ENCODE data around the gene HEMGN.
"Not testable (repeated sequence)": the region's sequence is repeated elsewhere in the genome, so short reads cannot be mapped to it uniquely, and the experiment has no call there.

The HEMGN gene

GRCh38 chr9:97962575-97962974, 24.6 kb upstream of the HEMGN start:
- no peak for DNase-seq

GRCh38 chr9:97962136-97962535, 24.2 kb upstream of the HEMGN start:
- DNase-seq, result no peak

GRCh38 chr9:97961361-97961760, 23.4 kb upstream of the HEMGN start:
- peak; percentile 31 for DNase-seq

GRCh38 chr9:97960678-97961328, 22.8 kb upstream of the HEMGN start:
- not testable (repeated sequence) for DNase-seq

GRCh38 chr9:97959585-97959984, 21.6 kb upstream of the HEMGN start:
- no peak for DNase-seq

GRCh38 chr9:97958812-97959511, 21.0 kb upstream of the HEMGN start:
- peak; percentile 17 for DNase-seq

GRCh38 chr9:97956331-97956730, 18.4 kb upstream of the HEMGN start:
- no peak for DNase-seq

GRCh38 chr9:97954550-97954989, 16.6 kb upstream of the HEMGN start:
- DNase-seq, result peak; percentile 8

GRCh38 chr9:97950873-97951272, 12.9 kb upstream of the HEMGN start:
- not testable (repeated sequence) for DNase-seq

- DNase-seq, result not testable (repeated sequence)
Measured at GRCh38 chr9:97947094-97947493, 9.1 kb upstream of the HEMGN start.

- DNase-seq, result not testable (repeated sequence)
Measured at GRCh38 chr9:97945470-97945869, 7.5 kb upstream of the HEMGN start.

GRCh38 chr9:97944612-97945011, 6.6 kb upstream of the HEMGN start:
- no peak for DNase-seq

GRCh38 chr9:97943308-97943855, 5.4 kb upstream of the HEMGN start:
- no peak for DNase-seq

- DNase-seq, result no peak
Measured at GRCh38 chr9:97941323-97941722, 3.4 kb upstream of the HEMGN start.

GRCh38 chr9:97940741-97941140, 2.8 kb upstream of the HEMGN start:
- DNase-seq, result no peak

GRCh38 chr9:97940233-97940632, 2.3 kb upstream of the HEMGN start:
- no peak for DNase-seq

- DNase-seq, result no peak
Measured at GRCh38 chr9:97936998-97937397, 974 bp downstream of the HEMGN start.

GRCh38 chr9:97935276-97935675, 2.7 kb downstream of the HEMGN start:
- no peak for DNase-seq

- DNase-seq, result no peak
Measured at GRCh38 chr9:97934321-97935115, 3.5 kb downstream of the HEMGN start.

GRCh38 chr9:97933297-97933998, 4.5 kb downstream of the HEMGN start:
- no peak for DNase-seq

GRCh38 chr9:97930972-97931371, 7.0 kb downstream of the HEMGN start:
- DNase-seq, result no peak

GRCh38 chr9:97928986-97929604, 8.9 kb downstream of the HEMGN start:
- DNase-seq, result no peak

Data from fibroblast of skin of right biceps (primary cell).